GM12878 (cell line): ENCODE results near the gene CDPF1. TPM values are rescaled to one million over a fixed set of nuclear protein-coding genes. Genes with fewer than 3 reads are reported as not detected.

Experiments used
- ATAC-seq: fragments of 200-7000 bp; cut with Tn5 transposase; 3 replicates; pipeline ENCODE4 v1.9.1; 2020; ENCODE audit warnings: mild to moderate bottlenecking, moderate library complexity
- BruUV-seq: library from RNA; stranded (reverse); fragments of 400-500 nt; replicated peaks from 2 replicates; lab custom pipeline; 2021; lab: Mats Ljungman, UMichigan
- CTCF ChIA-PET: fragments of 300-600 bp; sonication (Branson Sonifier 250); formaldehyde crosslinking; extraction: SDS; loops from one replicate; lab custom pipeline; 2021; ENCODE audit warnings: inconsistent platforms; lab: Yijun Ruan, JAX
- POLR2A ChIA-PET: fragments of 350-600 bp; formaldehyde crosslinking; extraction: SDS; loops from one replicate; lab custom pipeline; 2021; ENCODE audit warnings: inconsistent platforms; lab: Charles Lee
- RAD21 ChIA-PET: fragments of 300-600 bp; sonication (Branson Sonifier 250); formaldehyde crosslinking; loops from one replicate; lab custom pipeline; 2023; ENCODE audit warnings: antibody characterized with exemption; ENCODE audit not compliant: unreplicated experiment; lab: Charles Lee
- SMC1A ChIA-PET: fragments of 300-600 bp; sonication (Branson Sonifier 250); formaldehyde crosslinking; loops from one replicate; lab custom pipeline; 2023; ENCODE audit not compliant: unreplicated experiment, uncharacterized antibody; lab: Charles Lee
- DNase-seq: peaks from one replicate; pipeline ENCODE4 v3.0.0-alpha.2; 2011; ENCODE audit warnings: low read depth, low spot score
- FAIRE-seq: peaks from 3 replicates; lab custom pipeline; 2011; peaks lifted over from hg19 to GRCh38; lab: Jason Lieb, UNC
- H2AFZ ChIP-seq: 2 replicates; pipeline ENCODE4 v1.6.0; 2011; ENCODE audit warnings: low read depth, low read length, control low read depth; ENCODE audit not compliant: control insufficient read depth
- H3K27ac ChIP-seq: 2 replicates; pipeline ENCODE4 v1.5.1; 2011; ENCODE audit warnings: control low read depth; ENCODE audit not compliant: control insufficient read depth, insufficient read depth
- H3K27me3 ChIP-seq, 2 experiments: replicated peaks in 1 of 2; 2 replicates each; pipeline versions ENCODE4 v1.6.0 to v1.6.1; 2011; ENCODE audit warnings: low read length in 1 of 2; ENCODE audit not compliant: control insufficient read depth in 2 of 2, insufficient read depth in 2 of 2
- H3K36me3 ChIP-seq, 2 experiments: 2 replicates each; pipeline ENCODE4 v1.5.1; 2011; ENCODE audit warnings: low read length in 1 of 2; ENCODE audit not compliant: control insufficient read depth in 2 of 2, insufficient read depth in 2 of 2
- H3K4me1 ChIP-seq: 2 replicates; pipeline ENCODE4 v1.6.1; 2011; ENCODE audit warnings: mild to moderate bottlenecking, low read length, moderate library complexity, mixed read lengths; ENCODE audit not compliant: control insufficient read depth, insufficient read depth
- H3K4me2 ChIP-seq: 2 replicates; pipeline ENCODE4 v1.6.0; 2011; ENCODE audit warnings: control low read depth; ENCODE audit not compliant: control insufficient read depth, insufficient read depth
- H3K4me3 ChIP-seq: fragments of 200-600 bp; sonication (generic); 2 replicates; pipeline ENCODE4 v1.5.1; 2016
- H3K79me2 ChIP-seq: 2 replicates; pipeline ENCODE4 v1.6.0; 2011; ENCODE audit warnings: low read length; ENCODE audit not compliant: control insufficient read depth, insufficient read depth
- H3K9ac ChIP-seq: 2 replicates; pipeline ENCODE4 v1.8.0; 2011; ENCODE audit warnings: low read length, control low read depth, mixed read lengths; ENCODE audit not compliant: control insufficient read depth, insufficient read depth
- H3K9me3 ChIP-seq: replicated peaks from 3 replicates; pipeline ENCODE4 v1.5.1; 2011; ENCODE audit warnings: mild to moderate bottlenecking, low read length; ENCODE audit not compliant: control insufficient read depth, insufficient read depth
- H4K20me1 ChIP-seq: 2 replicates; pipeline ENCODE4 v1.6.0; 2011; ENCODE audit not compliant: control insufficient read depth, insufficient read depth
- BRCA1 ChIP-seq: IDR thresholded peaks from 2 replicates; pipeline ENCODE4 v1.6.1; 2011; ENCODE audit warnings: low read depth, low read length, improper control_type of control experiment
- CBFB ChIP-seq: IDR thresholded peaks from 2 replicates; pipeline ENCODE4 v1.6.1; 2016; ENCODE audit warnings: antibody characterized with exemption, low read depth
- CBX3 ChIP-seq: fragments of 200-600 bp; sonication (generic); IDR thresholded peaks from 2 replicates; pipeline ENCODE4 v1.6.1; 2016; ENCODE audit warnings: low read depth, borderline replicate concordance
- CHD4 ChIP-seq: fragments of 200-600 bp; sonication (generic); IDR thresholded peaks from 2 replicates; pipeline ENCODE4 v1.6.1; 2016; ENCODE audit warnings: mild to moderate bottlenecking
- CREB1 ChIP-seq: IDR thresholded peaks from 2 replicates; pipeline ENCODE4 v1.6.1; 2012; ENCODE audit warnings: low read depth, mild to moderate bottlenecking, inconsistent platforms
- CREM ChIP-seq: IDR thresholded peaks from 2 replicates; pipeline ENCODE4 v1.6.1; 2014; ENCODE audit warnings: antibody characterized with exemption, low read depth
- CUX1 ChIP-seq: IDR thresholded peaks from 2 replicates; pipeline ENCODE4 v1.6.1; 2012; ENCODE audit warnings: improper control_type of control experiment, low read depth, low read length; ENCODE audit not compliant: insufficient replicate concordance
- EZH2 ChIP-seq: IDR thresholded peaks from 2 replicates; pipeline ENCODE4 v1.6.1; 2012; ENCODE audit warnings: low read depth, mild to moderate bottlenecking, control low read depth, inconsistent platforms, low read length, borderline replicate concordance; ENCODE audit not compliant: control insufficient read depth
- FOXK2 ChIP-seq: fragments of 450-650 bp; IDR thresholded peaks from 2 replicates; pipeline ENCODE4 v1.6.1; 2017; ENCODE audit warnings: mild to moderate bottlenecking, moderate library complexity
- NBN ChIP-seq: fragments of 450-650 bp; IDR thresholded peaks from 2 replicates; pipeline ENCODE4 v1.6.1; 2016
- NFYA ChIP-seq: IDR thresholded peaks from 2 replicates; pipeline ENCODE4 v1.6.1; 2011; ENCODE audit warnings: low read depth, mild to moderate bottlenecking, low read length, improper control_type of control experiment, borderline replicate concordance
- POLR2A ChIP-seq: IDR thresholded peaks from 2 replicates; pipeline ENCODE4 v1.6.1; 2011; ENCODE audit warnings: low read depth, mild to moderate bottlenecking, low read length
- POLR2AphosphoS5 ChIP-seq: IDR thresholded peaks from 2 replicates; pipeline ENCODE4 v1.6.1; 2011; ENCODE audit warnings: mild to moderate bottlenecking, low read length, inconsistent platforms
- RUNX3 ChIP-seq: IDR thresholded peaks from 2 replicates; pipeline ENCODE4 v1.6.1; 2012; ENCODE audit warnings: low read length, inconsistent platforms
- SMC3 ChIP-seq: IDR thresholded peaks from 2 replicates; pipeline ENCODE4 v1.6.1; 2011; ENCODE audit warnings: low read length, improper control_type of control experiment, borderline replicate concordance
- ZZZ3 ChIP-seq: IDR thresholded peaks from 2 replicates; pipeline ENCODE4 v1.6.1; 2011; ENCODE audit warnings: low read depth; ENCODE audit not compliant: control insufficient read depth, insufficient read length
- WGBS: methylation state at CpG from one replicate; pipeline ENCODE4 v1.1.6; 2016; ENCODE audit warnings: low lambda C conversion rate; ENCODE audit not compliant: insufficient replicate concordance, insufficient coverage; ENCODE audit errors: missing lambda C conversion rate; 5-methylcytosine and 5-hydroxymethylcytosine counted together
- in situ Hi-C: fragments of 300-500 bp; cut with MboI; formaldehyde crosslinking; loops from 9 replicates; pipeline ENCODE4 v1.14.3; 2018; ENCODE audit warnings: mixed read lengths
- intact Hi-C: fragments of 100-400 bp; cut with micrococcal nuclease; formaldehyde crosslinking; loops from one replicate; pipeline ENCODE4 v1.14.2; 2022; ENCODE audit not compliant: unreplicated experiment
- polyA plus RNA-seq, 11 experiments: library from polyadenylated mRNA; depleted of rRNA in 4 of 11; unstranded in 6 of 11; stranded (reverse) in 5 of 11; fragments of >200 nt; fragmentation: Nextera tagmentation in 4 of 11; fragmentation: Illumina TruSeq in 1 of 11; extraction: Ambion mirVana in 4 of 11; extraction: Trizol in 1 of 11; gene quantifications; 1 replicate in 1 of 11; 2 replicates in 10 of 11; pipeline versions ENCODE4 v1.2.1 to v1.2.3, GENCODE V29; 2011 to 2016; ENCODE audit warnings: inconsistent platforms in 2 of 11, missing spikeins in 2 of 11, low read depth in 1 of 11
- total RNA-seq, 4 experiments: library from RNA; depleted of rRNA in 3 of 4; stranded (reverse); fragments of >200 nt in 3 of 4; fragmentation: Illumina TruSeq in 1 of 4; extraction: Trizol in 1 of 4; gene quantifications; 2 replicates each; pipeline versions ENCODE4 v1.2.1 to v1.2.3, GENCODE V29; 2013 to 2021
- TF ChIP-seq, protein P1 (sequence below): fragments of 450-650 bp; IDR thresholded peaks from 2 replicates; pipeline ENCODE4 v1.6.1; 2017; ENCODE audit warnings: mild to moderate bottlenecking, moderate library complexity

Gene CDPF1
- total and polyA plus RNA-seq, 10 of the 15 experiments (the other 5 are each of a cell fraction or from before 2014, with no cell fraction given): 1.0 to 22.4 (median 7.9) TPM

DNA sequence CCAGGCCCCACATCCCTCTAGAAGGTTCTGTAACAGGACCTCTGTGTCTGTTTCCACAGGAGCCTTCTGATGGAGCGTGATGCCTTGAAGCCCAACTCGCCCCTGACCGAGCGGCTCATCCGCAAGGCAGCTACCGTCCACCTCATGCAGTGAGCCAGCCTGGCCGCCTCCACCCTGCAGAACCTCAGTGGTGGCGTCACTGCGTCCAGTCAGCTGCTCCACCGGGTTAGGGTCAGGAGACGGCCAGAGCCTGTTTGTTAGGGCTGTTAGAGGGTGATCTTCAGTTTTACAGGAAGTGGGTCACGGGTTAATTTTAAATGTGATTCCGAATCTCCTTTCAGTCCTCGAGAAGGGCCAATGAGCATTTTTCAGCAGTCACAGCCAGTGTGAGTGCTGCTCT, 42.6 kb upstream of the CDPF1 start:
- H3K9ac ChIP-seq: no peak overlapping the region
- ATAC-seq (no peak), FAIRE-seq (no peak), DNase-seq (no peak)
- intact Hi-C loops (no loop called here), in situ Hi-C loops (no loop called here)
- no TSS peak for BruUV-seq
- no peak overlapping the region for H2AFZ ChIP-seq
- no peak overlapping the region for H3K4me2 ChIP-seq
- H3K9me3 ChIP-seq: no peaks in the 10 kb centered on the region; the same call in 2 of the 3 replicates
- SMC1A ChIA-PET: no interaction called here
- RAD21 ChIA-PET: no interaction called here
- H3K27ac ChIP-seq: no peak overlapping the region; the same call in 1 of the 2 replicates
- H3K27me3 ChIP-seq: no peaks in the 10 kb centered on the region
- peaks cover 33% of the 10 kb centered on the region for H3K4me1 ChIP-seq
- no peaks in the 10 kb centered on the region for H4K20me1 ChIP-seq
- peaks cover 0 to 3% of the 10 kb centered on the region in 2 experiments; a peak in 2 of 4 replicates for H3K36me3 ChIP-seq
- CTCF ChIA-PET: no interaction called here
- peaks cover 23% of the 10 kb centered on the region for H3K79me2 ChIP-seq
- WGBS: 91% methylated on average over 14 of the region's 14 CpGs
- H3K4me3 ChIP-seq: no peak overlapping the region
- POLR2A ChIA-PET: no interaction called here
- no peak for TF ChIP-seq CHD4
- TF ChIP-seq ZZZ3: no peak
- TF ChIP-seq CBX3: no peak
- TF ChIP-seq NFYA: no peak
- no peak for TF ChIP-seq POLR2A
- TF ChIP-seq CREM: no peak
- TF ChIP-seq POLR2AphosphoS5: no peak
- TF ChIP-seq, protein P1, sequence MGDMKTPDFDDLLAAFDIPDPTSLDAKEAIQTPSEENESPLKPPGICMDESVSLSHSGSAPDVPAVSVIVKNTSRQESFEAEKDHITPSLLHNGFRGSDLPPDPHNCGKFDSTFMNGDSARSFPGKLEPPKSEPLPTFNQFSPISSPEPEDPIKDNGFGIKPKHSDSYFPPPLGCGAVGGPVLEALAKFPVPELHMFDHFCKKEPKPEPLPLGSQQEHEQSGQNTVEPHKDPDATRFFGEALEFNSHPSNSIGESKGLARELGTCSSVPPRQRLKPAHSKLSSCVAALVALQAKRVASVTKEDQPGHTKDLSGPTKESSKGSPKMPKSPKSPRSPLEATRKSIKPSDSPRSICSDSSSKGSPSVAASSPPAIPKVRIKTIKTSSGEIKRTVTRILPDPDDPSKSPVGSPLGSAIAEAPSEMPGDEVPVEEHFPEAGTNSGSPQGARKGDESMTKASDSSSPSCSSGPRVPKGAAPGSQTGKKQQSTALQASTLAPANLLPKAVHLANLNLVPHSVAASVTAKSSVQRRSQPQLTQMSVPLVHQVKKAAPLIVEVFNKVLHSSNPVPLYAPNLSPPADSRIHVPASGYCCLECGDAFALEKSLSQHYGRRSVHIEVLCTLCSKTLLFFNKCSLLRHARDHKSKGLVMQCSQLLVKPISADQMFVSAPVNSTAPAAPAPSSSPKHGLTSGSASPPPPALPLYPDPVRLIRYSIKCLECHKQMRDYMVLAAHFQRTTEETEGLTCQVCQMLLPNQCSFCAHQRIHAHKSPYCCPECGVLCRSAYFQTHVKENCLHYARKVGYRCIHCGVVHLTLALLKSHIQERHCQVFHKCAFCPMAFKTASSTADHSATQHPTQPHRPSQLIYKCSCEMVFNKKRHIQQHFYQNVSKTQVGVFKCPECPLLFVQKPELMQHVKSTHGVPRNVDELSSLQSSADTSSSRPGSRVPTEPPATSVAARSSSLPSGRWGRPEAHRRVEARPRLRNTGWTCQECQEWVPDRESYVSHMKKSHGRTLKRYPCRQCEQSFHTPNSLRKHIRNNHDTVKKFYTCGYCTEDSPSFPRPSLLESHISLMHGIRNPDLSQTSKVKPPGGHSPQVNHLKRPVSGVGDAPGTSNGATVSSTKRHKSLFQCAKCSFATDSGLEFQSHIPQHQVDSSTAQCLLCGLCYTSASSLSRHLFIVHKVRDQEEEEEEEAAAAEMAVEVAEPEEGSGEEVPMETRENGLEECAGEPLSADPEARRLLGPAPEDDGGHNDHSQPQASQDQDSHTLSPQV: no peak
- no peak for TF ChIP-seq CBFB
- TF ChIP-seq RUNX3: no peak
- TF ChIP-seq CREB1: no peak
- TF ChIP-seq SMC3: no peak
- TF ChIP-seq EZH2: no peak
- TF ChIP-seq FOXK2: no peak
- no peak for TF ChIP-seq BRCA1
- no peak for TF ChIP-seq NBN
- TF ChIP-seq CUX1: no peak
